NCI-H146 treated with DMSO at 0.1 percent for 48 hours (cell line): Measurements from ENCODE around the gene MARCHF2.

Source experiments
- DNase-seq: peaks from one replicate; lab custom pipeline; 2025; ENCODE audit not compliant: unreplicated experiment; lab: John Stamatoyannopoulos, UW

The MARCHF2 gene

DNA sequence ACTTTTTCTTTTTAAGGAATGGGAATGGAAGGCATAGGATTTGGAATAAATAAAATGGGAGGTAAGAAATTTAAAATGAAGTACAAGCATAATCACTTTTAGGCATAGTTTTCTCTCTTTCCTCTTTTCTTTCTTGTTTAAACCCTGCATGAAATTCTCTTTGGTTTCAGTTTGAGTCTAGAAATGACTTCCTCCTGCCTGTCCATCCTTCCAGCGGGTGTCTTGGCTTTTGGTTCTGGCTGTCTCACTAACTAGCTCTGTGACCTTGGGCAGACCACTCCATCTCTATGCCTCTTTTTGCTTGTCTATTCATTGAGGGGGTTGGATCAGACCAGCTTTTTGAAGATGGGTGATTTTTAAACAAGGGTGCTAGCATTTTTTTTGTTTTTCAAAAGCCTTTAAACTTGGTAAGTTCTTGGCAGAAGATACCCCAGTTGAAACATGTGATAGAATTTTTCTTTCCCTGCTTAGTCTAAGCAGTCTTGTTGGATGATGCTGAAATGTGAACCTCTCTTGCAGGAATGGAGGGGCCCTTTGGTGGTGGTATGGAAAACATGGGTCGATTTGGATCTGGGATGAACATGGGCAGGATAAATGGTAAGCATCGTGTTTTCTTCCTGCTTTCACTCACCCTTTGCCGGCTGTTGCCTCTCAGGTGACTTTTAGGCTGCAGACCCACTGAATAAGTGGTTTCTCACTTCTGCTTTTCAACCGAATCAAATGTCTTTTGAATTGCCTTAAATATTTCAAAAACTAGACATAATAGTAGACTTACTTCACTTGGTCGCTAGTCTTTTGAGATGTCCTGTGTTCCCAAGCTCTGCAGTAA, 60.8 kb downstream of the MARCHF2 start:
- DNase-seq = no peak

DNA sequence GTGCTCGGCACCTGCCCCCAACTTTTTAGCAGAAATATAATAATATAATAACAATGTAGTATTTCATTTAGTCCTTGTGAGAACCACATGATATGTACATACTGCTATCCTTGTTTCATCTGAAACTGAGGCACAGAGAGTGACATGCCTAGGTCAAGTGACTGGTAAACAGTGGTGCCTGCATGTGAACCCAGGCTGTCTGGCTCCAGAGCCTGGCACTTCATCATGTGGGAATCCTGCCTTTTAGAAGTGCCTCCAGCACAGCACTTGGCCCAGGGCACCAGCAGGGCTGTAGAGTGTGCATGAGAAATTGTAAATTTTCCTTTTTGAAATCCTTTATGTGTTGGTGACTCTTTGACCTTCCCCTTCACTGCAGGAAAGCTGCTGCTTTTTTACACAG, 61.9 kb downstream of the MARCHF2 start:
- DNase-seq = no peak

DNA sequence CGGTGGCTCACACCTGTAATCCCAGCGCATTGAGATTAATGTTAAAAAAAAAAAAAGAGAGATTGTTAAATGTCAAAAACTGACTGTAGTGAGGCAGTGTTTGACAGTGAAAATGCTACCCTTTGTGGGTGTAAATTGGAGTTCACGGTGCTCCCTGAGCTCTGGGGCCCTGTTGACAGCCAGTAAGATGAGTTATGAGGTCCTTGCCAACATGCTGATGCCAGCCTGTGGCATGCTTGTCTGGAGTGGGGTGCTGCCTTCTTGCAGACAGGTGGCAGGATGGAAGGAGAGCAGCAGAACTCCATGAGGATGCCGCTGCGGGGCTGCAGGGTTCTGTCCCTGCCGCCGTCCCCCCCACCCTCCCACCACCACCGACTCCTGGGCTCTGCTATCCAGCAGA, 63.4 kb downstream of the MARCHF2 start:
- no peak for DNase-seq

DNA sequence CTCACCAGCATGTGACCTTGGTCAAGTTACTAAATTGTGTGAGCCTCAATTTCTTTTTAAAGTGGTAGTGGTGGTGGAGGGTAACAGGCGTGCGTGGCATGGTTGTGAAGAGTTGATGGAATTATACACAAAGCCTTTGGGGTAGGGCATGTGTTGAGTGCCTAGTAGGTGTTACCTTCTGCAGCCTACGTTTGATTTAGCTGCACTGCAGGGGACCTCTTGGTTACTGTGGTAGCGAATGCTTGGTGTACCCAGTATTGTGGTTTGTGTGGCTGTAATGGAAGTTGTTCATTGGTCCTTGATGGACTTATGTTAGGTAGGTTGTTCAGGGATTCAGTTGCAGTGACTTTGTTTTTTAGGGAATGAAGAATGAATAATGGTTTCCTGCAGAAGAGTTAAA, 64.8 kb downstream of the MARCHF2 start:
- no peak for DNase-seq

DNA sequence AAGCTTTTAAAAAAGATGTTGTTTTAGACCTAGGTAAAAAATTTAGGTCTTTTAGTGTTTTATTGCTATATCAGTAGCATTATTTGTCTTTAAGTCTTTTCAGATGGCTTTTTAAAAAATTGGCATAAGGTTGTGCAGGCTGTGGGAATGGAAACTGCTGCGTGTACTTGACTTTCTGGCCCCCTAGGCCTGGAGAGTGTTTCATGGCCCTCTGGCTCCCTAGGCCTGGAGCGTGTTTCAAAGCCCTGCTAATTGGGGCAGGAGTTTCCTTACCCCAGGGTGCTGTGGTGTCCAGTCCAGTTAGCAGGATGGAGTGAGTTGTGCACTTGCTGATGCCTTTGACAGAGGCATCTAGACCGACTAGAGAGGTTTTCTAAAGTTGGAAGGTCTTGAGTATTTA, 65.5 kb downstream of the MARCHF2 start:
- no peak for DNase-seq

DNA sequence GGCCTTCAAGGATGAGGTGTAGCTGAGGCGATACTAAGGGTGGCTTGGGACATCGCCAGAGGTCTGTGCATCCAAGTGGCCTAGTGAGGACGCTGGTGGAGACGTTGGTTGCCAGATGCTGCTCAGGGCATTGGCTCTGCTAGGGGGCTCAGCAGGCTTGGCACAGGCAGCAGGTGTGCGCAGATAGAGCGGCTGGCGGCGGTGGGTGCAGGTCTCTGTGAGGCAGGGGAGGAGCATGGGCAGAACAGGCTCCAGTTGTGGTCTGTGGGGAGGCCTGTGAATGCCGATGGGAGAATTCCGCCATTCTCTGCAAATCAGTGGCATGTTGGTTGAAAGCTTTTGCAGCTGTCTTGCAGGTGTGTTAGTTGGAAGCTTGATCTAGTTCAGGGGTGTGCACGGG, 68.1 kb downstream of the MARCHF2 start:
- DNase-seq = no peak

DNA sequence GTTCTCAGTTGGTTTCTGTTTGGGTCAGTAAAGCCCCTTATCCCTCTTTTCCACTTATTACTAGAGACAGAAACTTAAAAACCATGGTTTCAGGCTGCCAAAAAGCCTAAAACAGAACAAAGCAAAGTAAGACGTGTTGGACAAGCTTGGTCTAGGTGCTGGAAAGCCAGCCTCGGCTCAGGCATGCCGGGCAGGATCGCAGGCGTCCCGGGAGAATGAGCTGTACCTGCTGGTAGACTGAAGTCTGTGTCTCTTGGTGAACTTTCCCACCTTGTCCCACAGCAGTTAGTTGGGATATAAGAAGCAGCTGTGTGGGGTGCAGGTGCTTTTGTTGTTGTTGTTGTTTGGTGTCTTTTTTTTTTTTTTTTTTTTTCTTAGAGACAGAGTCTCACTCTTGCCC, 68.5 kb downstream of the MARCHF2 start:
- DNase-seq = no peak

DNA sequence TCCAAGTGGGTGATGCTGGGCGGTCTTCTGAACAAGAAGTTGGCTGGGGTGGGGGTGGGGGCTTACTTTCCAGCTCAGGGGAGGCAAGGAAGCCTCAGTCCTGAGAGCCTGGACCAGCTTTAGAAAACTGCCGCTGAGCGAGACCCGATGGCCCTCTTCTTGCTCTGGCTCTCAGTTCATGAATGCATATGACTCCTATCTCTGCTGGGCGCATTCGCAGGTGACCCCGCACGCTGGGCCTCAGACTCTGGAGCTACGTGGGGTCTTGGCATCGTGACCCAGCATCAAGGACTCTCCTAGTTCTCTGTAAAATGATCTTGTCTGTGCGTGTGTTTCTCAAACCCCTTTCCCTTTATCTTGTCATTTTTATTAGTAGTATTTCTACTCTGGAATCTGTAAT, 69.6 kb downstream of the MARCHF2 start:
- DNase-seq = no peak

DNA sequence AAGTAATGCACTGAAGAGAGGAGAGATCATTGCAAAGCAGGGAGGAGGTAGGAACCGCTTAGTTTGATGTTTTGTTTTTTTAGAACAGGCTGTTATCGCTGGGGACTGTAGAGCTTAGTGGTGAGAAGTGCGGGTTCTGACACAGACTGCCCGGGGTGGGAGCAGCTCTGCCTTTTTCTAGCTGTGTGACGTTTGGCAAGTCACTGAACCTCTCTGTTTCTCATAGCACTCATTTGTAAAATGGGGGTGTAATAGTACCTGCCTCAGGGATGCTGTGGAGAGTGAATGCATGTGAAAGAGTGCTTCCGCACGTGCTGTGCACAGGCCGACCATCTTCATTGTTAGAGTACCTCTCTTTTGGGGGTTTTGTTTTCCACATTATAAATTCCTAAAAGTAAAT, 70.1 kb downstream of the MARCHF2 start:
- DNase-seq = no peak

DNA sequence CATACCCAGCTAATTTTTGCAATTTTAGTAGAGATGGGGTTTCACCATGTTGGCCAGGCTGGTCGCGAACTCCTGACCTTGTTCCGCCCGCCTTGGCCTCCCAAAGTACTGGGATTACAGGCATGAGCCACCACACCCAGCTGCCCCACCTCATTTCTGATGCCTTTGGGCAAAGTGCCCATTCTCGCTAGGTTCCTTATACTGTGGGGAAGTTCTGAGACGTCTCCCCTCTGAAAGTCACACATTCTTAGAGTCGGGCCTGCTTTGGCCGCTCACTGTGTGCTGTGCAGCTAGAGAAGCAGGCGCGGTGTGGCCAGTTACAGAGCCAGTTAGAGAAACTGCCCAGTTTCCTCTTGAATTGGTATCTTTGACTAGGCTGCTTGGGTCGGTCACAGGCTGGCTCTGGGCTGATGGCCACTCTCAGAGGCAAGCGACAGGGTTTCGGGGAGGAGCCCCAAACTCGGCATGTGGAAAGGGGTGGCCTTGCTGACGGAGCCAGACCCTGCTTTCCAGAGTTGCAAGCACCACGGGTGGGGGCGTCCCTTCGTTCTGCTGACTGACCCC, 71.3 kb downstream of the MARCHF2 start:
- no peak for DNase-seq

DNA sequence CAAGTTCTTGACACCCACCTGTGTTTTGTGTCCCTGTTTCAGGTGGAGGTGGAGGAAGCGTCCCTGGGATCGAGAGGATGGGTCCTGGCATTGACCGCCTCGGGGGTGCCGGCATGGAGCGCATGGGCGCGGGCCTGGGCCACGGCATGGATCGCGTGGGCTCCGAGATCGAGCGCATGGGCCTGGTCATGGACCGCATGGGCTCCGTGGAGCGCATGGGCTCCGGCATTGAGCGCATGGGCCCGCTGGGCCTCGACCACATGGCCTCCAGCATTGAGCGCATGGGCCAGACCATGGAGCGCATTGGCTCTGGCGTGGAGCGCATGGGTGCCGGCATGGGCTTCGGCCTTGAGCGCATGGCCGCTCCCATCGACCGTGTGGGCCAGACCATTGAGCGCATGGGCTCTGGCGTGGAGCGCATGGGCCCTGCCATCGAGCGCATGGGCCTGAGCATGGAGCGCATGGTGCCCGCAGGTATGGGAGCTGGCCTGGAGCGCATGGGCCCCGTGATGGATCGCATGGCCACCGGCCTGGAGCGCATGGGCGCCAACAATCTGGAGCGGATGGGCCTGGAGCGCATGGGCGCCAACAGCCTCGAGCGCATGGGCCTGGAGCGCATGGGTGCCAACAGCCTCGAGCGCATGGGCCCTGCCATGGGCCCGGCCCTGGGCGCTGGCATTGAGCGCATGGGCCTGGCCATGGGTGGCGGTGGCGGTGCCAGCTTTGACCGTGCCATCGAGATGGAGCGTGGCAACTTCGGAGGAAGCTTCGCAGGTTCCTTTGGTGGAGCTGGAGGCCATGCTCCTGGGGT, 72.7 kb downstream of the MARCHF2 start:
- DNase-seq = no peak

DNA sequence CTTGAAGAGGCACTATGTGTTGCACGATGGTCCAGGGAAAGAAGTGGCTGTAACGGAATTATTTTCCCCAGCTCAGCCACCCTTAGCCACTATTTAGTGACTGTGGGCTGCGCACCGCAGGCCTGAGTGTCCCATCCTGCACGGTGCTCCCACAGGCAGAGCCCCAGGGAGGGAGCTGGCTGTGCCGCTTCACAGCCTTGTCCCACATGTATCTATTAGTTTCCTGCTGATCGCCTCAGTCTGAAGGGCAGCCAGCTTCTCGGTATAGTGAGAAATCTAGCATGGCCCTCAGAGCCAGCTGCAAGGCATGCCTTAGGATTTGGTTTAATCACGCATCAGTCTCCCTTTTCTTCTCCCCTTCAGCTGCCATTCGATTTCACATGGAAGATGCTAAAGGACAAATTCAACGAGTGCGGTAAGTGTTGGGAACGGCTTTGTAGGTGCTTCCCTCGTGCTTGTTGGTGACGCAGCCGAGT, 73.6 kb downstream of the MARCHF2 start:
- no peak for DNase-seq

DNA sequence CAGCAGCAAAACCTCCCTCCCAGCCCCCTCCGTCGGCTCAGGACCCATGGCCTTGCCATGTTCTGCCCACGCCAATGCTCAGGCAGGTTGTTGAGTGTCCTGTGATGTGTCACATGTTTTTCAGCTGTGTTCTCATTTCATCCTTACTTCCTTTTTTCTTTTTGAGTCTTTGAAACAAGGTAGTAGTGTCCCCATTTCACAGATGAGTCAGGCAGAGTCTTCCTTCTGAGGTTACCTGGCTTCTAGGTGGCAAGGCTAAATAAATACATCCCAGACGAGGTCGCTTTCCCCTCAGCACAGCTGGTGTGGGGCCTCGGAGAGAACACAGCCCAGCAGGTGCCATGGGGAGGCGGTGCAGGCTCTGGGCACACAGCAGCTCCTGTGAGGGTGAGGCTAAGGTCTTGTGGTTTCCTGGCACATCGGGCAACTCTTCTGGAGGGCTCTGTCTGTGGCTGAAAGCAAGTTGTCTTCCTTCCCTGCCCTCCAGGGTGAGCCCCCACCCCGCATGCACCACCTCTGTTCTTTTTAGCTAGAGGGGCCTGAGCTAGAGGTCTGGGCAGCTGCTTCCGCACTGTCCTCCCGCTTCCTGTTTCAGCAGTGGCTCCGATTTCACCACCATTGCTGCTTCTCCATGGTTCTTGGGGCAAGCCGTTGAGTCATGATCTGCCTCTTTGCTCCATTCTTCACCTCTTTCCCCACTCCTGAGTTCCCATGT, 74.2 kb downstream of the MARCHF2 start:
- DNase-seq = no peak

DNA sequence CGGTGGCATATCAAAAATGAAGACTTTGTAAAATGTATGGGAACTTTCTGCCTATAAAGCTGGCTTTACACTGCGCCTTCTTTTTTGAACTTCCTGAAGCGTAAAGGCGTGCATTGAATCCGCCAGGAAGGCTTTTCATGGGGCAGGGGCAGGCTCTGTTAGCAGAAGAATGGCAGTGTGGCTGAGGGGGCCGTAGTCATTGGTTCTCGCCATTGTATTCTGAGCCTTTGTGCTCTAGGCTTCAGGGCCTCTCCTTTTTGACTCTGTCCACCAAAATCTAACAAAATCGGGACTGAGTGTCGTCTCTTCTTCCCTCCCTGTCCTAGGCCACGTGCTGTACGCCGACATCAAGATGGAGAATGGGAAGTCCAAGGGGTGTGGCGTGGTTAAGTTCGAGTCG, 75.3 kb downstream of the MARCHF2 start:
- no peak for DNase-seq
